Neutrophil (primary cell): ENCODE data around the gene CTBP2.

Source experiments
- H3K27ac ChIP-seq: fragments of 200-600 bp; sonication (generic); 2 replicates; pipeline ENCODE4 v1.5.1; 2016; ENCODE audit warnings: mild to moderate bottlenecking, moderate library complexity
- H3K27me3 ChIP-seq: fragments of 200-600 bp; sonication (generic); 2 replicates; pipeline ENCODE4 v1.6.0; 2016; ENCODE audit warnings: mild to moderate bottlenecking
- H3K36me3 ChIP-seq: fragments of 200-600 bp; sonication (generic); 2 replicates; pipeline ENCODE4 v1.5.1; 2017
- H3K4me1 ChIP-seq, 2 experiments: fragments of 200-600 bp in 1 of 2; sonication (generic) in 1 of 2; 1 replicate in 1 of 2; 2 replicates in 1 of 2; pipeline versions ENCODE4 v1.5.1 to v1.6.1; 2013 to 2016; ENCODE audit warnings: low read depth in 1 of 2, low read length in 1 of 2, mild to moderate bottlenecking in 1 of 2, moderate library complexity in 1 of 2; ENCODE audit not compliant: control insufficient read depth in 1 of 2, insufficient read depth in 1 of 2
- H3K4me3 ChIP-seq, 2 experiments: fragments of 200-600 bp in 1 of 2; sonication (generic) in 1 of 2; 1 replicate in 1 of 2; 2 replicates in 1 of 2; pipeline ENCODE4 v1.5.1; 2013 to 2016; ENCODE audit warnings: low read depth in 1 of 2, low read length in 1 of 2, mild to moderate bottlenecking in 1 of 2, moderate library complexity in 1 of 2
- H3K9me3 ChIP-seq: fragments of 200-600 bp; sonication (generic); 2 replicates; pipeline ENCODE4 v1.5.1; 2016
- TF ChIP-seq, protein P1 (sequence below): fragments of 200-600 bp; sonication (generic); IDR thresholded peaks from 2 replicates; pipeline ENCODE4 v1.5.1; 2016; ENCODE audit warnings: antibody characterized with exemption

Gene CTBP2

GRCh38 chr10:125124115-125124487, 36.3 kb downstream of the CTBP2 start:
- Histone ChIP-seq H3K27me3 (no peaks in the 10 kb centered on the region), H3K27ac (no peak overlapping the region), H3K4me1 (peaks cover 12 to 15% of the 10 kb centered on the region in 2 experiments), H3K9me3 (no peaks in the 10 kb centered on the region), H3K36me3 (peaks cover 30% of the 10 kb centered on the region), H3K4me3 (no peak overlapping the region)
- TF ChIP-seq, protein P1, sequence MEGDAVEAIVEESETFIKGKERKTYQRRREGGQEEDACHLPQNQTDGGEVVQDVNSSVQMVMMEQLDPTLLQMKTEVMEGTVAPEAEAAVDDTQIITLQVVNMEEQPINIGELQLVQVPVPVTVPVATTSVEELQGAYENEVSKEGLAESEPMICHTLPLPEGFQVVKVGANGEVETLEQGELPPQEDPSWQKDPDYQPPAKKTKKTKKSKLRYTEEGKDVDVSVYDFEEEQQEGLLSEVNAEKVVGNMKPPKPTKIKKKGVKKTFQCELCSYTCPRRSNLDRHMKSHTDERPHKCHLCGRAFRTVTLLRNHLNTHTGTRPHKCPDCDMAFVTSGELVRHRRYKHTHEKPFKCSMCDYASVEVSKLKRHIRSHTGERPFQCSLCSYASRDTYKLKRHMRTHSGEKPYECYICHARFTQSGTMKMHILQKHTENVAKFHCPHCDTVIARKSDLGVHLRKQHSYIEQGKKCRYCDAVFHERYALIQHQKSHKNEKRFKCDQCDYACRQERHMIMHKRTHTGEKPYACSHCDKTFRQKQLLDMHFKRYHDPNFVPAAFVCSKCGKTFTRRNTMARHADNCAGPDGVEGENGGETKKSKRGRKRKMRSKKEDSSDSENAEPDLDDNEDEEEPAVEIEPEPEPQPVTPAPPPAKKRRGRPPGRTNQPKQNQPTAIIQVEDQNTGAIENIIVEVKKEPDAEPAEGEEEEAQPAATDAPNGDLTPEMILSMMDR, result no peak

DNA sequence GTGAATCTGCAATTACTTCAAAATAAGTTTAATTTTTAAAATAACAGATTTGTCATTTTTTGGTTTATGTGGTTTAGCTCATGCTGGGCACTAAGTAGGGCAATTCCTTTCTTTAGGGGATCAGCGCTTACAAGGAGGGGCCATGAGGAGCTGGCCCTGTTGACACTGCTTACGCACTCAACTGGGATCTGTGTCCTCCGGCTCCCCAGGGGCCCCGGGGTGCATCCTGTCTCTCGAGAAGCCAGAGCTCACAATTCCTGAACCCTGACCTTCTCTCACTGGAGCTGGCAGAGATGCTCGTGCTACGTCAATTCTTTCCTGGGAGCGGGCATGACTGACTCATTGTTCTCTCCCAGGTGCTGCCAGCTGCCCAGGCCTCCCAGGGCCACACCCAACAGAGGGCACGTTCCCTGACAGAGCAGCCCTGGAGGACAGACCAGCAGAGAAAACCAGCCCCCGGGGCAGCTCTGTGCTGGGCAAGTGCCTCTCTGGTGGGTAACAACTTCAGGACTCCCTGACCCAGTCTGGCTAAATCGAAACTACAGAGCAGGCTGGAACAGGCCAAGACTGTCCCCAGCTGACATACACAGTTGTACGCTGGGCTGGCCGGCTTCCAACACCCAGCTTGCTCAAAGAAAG, 36.8 kb downstream of the CTBP2 start:
- Histone ChIP-seq H3K27ac (no peak overlapping the region), H3K4me3 (no peak overlapping the region), H3K9me3 (no peaks in the 10 kb centered on the region), H3K27me3 (no peaks in the 10 kb centered on the region), H3K4me1 (peaks cover 8 to 10% of the 10 kb centered on the region in 2 experiments), H3K36me3 (peaks cover 30% of the 10 kb centered on the region)
- TF ChIP-seq, protein P1, result no peak

- Histone ChIP-seq H3K27ac (no peak overlapping the region), H3K4me1 (peaks cover 8% of the 10 kb centered on the region in 2 experiments), H3K4me3 (no peak overlapping the region), H3K27me3 (no peaks in the 10 kb centered on the region), H3K9me3 (no peaks in the 10 kb centered on the region), H3K36me3 (peaks cover 25% of the 10 kb centered on the region)
- TF ChIP-seq, protein P1, result no peak
Measured at GRCh38 chr10:125122566-125122965, 37.8 kb downstream of the CTBP2 start.

- Histone ChIP-seq H3K9me3 (no peaks in the 10 kb centered on the region), H3K4me3 (no peak overlapping the region), H3K27me3 (no peaks in the 10 kb centered on the region), H3K27ac (peak overlapping the region; percentile 14), H3K4me1 (peaks cover 8% of the 10 kb centered on the region in 2 experiments), H3K36me3 (peaks cover 15% of the 10 kb centered on the region)
- TF ChIP-seq, protein P1, result no peak
Measured at GRCh38 chr10:125121003-125121402, 39.4 kb downstream of the CTBP2 start.

DNA sequence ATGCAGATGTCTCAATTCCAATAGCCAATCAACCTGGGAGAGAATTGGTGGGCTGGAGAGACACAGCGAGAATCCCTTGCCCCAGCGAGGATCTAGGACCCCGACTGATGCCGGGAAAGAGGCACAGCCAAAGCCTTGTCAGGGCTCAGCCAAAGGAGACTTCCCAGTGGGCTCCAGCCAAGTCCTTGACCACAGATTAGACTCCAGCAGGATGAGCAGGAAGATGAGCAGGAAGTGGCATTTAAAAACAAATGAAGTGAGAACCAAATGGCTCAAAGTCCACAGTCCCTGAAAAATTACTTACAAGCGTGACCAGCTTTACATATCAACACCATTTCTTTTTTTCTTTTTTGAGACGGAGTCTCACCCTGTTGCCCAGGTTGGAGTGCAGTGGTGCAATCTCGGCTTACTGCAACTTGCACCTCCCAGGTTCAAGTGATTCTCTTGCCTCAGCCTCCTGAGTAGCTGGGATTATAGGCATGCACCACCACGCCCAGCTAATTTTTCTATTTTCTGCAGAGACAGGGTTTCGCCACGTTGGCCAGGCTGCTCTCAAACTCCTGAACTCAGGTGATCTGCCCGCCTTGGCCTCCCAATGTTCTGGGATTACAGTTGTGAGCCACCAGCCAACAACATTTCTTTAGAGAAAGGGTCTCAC, 40.2 kb downstream of the CTBP2 start:
- Histone ChIP-seq H3K27ac (peak overlapping the region; percentile 14), H3K9me3 (no peaks in the 10 kb centered on the region), H3K4me3 (no peak overlapping the region), H3K27me3 (no peaks in the 10 kb centered on the region), H3K36me3 (peaks cover 15% of the 10 kb centered on the region), H3K4me1 (peaks cover 8% of the 10 kb centered on the region in 2 experiments)
- TF ChIP-seq, protein P1, result no peak
